Neural cell (in vitro differentiated cells): Measurements from ENCODE around the gene CASP3. TPM values are rescaled to one million over a fixed set of nuclear protein-coding genes. Genes with fewer than 3 reads are reported as not detected.
"Not testable (repeated sequence)": the region's sequence is repeated elsewhere in the genome, so short reads cannot be mapped to it uniquely, and the experiment has no call there.

ENCODE experiments used
- H2AFZ ChIP-seq: fragments of 200-600, 300-800 bp; sonication (generic), shearing (Covaris generic); 2 replicates; pipeline ENCODE4 v1.6.0; 2014; ENCODE audit warnings: low read depth, mild to moderate bottlenecking, antibody characterized with exemption, low read length, moderate library complexity
- H3F3A ChIP-seq: fragments of 200-600 bp; shearing (Covaris generic); 2 replicates; pipeline ENCODE4 v1.6.1; 2016; ENCODE audit warnings: mild to moderate bottlenecking, moderate library complexity, mixed read lengths, antibody characterized with exemption, low read length; ENCODE audit not compliant: insufficient read depth, poor library complexity, severe bottlenecking
- H3K27ac ChIP-seq: fragments of 200-600, 300-800 bp; sonication (generic), shearing (Covaris generic); 2 replicates; pipeline ENCODE4 v1.5.1; 2014; ENCODE audit warnings: mild to moderate bottlenecking, low read length, moderate library complexity
- H3K27me3 ChIP-seq: fragments of 300-800, 200-600 bp; sonication (generic), shearing (Covaris generic); 2 replicates; pipeline ENCODE4 v1.6.0; 2014; ENCODE audit warnings: mild to moderate bottlenecking, low read depth, low read length, moderate library complexity; ENCODE audit not compliant: insufficient read depth
- H3K36me3 ChIP-seq: fragments of 300-800, 200-600 bp; sonication (generic), shearing (Covaris generic); 2 replicates; pipeline ENCODE4 v1.5.1; 2014; ENCODE audit warnings: mild to moderate bottlenecking, antibody characterized with exemption, low read length, moderate library complexity; ENCODE audit not compliant: insufficient read depth
- H3K4me2 ChIP-seq: fragments of 300-800, 200-600 bp; sonication (generic), shearing (Covaris generic); 2 replicates; pipeline ENCODE4 v1.6.0; 2014; ENCODE audit warnings: mild to moderate bottlenecking, low read length
- H3K4me3 ChIP-seq: fragments of 300-800, 200-600 bp; sonication (generic), shearing (Covaris generic); 2 replicates; pipeline ENCODE4 v1.5.1; 2014; ENCODE audit warnings: mild to moderate bottlenecking, low read length, moderate library complexity
- H3K79me2 ChIP-seq: fragments of 200-600 bp; shearing (Covaris generic); replicated peaks from 2 replicates; pipeline ENCODE4 v1.6.0; 2014; ENCODE audit warnings: mild to moderate bottlenecking, low read length, moderate library complexity; ENCODE audit not compliant: insufficient read depth
- H3K9ac ChIP-seq: fragments of 300-800, 200-600 bp; sonication (generic), shearing (Covaris generic); 2 replicates; pipeline ENCODE4 v1.6.1; 2016; ENCODE audit warnings: mild to moderate bottlenecking, low read length, mixed read lengths
- H3K9me2 ChIP-seq: fragments of 200-600 bp; shearing (Covaris generic); 2 replicates; pipeline ENCODE4 v1.6.1; 2016; ENCODE audit warnings: mild to moderate bottlenecking, low read length, mixed read lengths; ENCODE audit not compliant: insufficient read depth
- H3K9me3 ChIP-seq: fragments of 200-600, 300-800 bp; sonication (generic), shearing (Covaris generic); 2 replicates; pipeline ENCODE4 v1.6.1; 2016; ENCODE audit warnings: mild to moderate bottlenecking, mixed run types, low read length, moderate library complexity, mixed read lengths
- H4K20me1 ChIP-seq: fragments of 200-600 bp; shearing (Covaris generic); 2 replicates; pipeline ENCODE4 v1.6.1; 2016; ENCODE audit warnings: mild to moderate bottlenecking, mixed run types; ENCODE audit not compliant: insufficient read depth
- CTCF ChIP-seq: fragments of 450-650 bp; IDR thresholded peaks from 2 replicates; pipeline ENCODE4 v1.5.1; 2014; ENCODE audit warnings: antibody characterized with exemption, mild to moderate bottlenecking, moderate library complexity; ENCODE audit not compliant: poor library complexity, severe bottlenecking
- EP300 ChIP-seq: fragments of 450-650 bp; conservative IDR thresholded peaks from 2 replicates; pipeline ENCODE4 v1.6.1; 2014; ENCODE audit warnings: antibody characterized with exemption, mild to moderate bottlenecking, moderate library complexity; ENCODE audit not compliant: poor library complexity, severe bottlenecking
- EZH2 ChIP-seq: fragments of 200-600, 300-800 bp; shearing (Covaris generic), sonication (generic); IDR thresholded peaks from 2 replicates; pipeline ENCODE4 v1.6.1; 2014; ENCODE audit warnings: antibody characterized with exemption, low read length, borderline replicate concordance, mild to moderate bottlenecking; ENCODE audit not compliant: insufficient read depth, poor library complexity, severe bottlenecking
- MXI1 ChIP-seq: fragments of 450-650 bp; conservative IDR thresholded peaks from 2 replicates; pipeline ENCODE4 v1.6.1; 2014; ENCODE audit warnings: antibody characterized with exemption, mild to moderate bottlenecking; ENCODE audit not compliant: poor library complexity, severe bottlenecking
- POLR2AphosphoS5 ChIP-seq: IDR thresholded peaks from 2 replicates; pipeline ENCODE4 v1.6.1; 2012
- RAD21 ChIP-seq: fragments of 450-650 bp; conservative IDR thresholded peaks from 2 replicates; pipeline ENCODE4 v1.6.1; 2014; ENCODE audit warnings: antibody characterized with exemption, mild to moderate bottlenecking, moderate library complexity
- REST ChIP-seq: IDR thresholded peaks from 2 replicates; pipeline ENCODE4 v1.6.1; 2012; ENCODE audit warnings: borderline replicate concordance
- SMC3 ChIP-seq: fragments of 450-650 bp; conservative IDR thresholded peaks from 2 replicates; pipeline ENCODE4 v1.6.1; 2014; ENCODE audit warnings: antibody characterized with exemption, mild to moderate bottlenecking, moderate library complexity; ENCODE audit not compliant: poor library complexity
- TAF1 ChIP-seq: IDR thresholded peaks from 2 replicates; pipeline ENCODE4 v1.6.1; 2012; ENCODE audit warnings: low read depth
- polyA plus RNA-seq: library from polyadenylated mRNA; depleted of rRNA; stranded (reverse); fragments of >200 nt; gene quantifications from 2 replicates; pipeline ENCODE4 v1.2.3, GENCODE V29; 2014

The CASP3 gene
- polyA plus RNA-seq, 1 donor from 2014 or later = 116 TPM

- Histone ChIP-seq H2AFZ (no peak overlapping the region), H3F3A (no peaks in the 10 kb centered on the region), H3K9me3 (no peaks in the 10 kb centered on the region), H3K27ac (no peak overlapping the region), H3K9ac (no peak overlapping the region), H4K20me1 (no peaks in the 10 kb centered on the region), H3K4me2 (no peak overlapping the region), H3K27me3 (no peaks in the 10 kb centered on the region), H3K36me3 (no peaks in the 10 kb centered on the region), H3K4me3 (no peak overlapping the region), H3K79me2 (no peaks in the 10 kb centered on the region), H3K9me2 (no peaks in the 10 kb centered on the region)
- TF ChIP-seq MXI1 = no peak
- no peak for TF ChIP-seq REST
- TF ChIP-seq TAF1 = no peak
- TF ChIP-seq POLR2AphosphoS5 = no peak
- TF ChIP-seq EP300 = no peak
- TF ChIP-seq EZH2 = no peak
- TF ChIP-seq RAD21 = no peak
- no peak for TF ChIP-seq CTCF
- no peak for TF ChIP-seq SMC3
These were observed 4.4 kb upstream of the CASP3 start for GRCh38 chr4:184653650-184654049.

- not testable (repeated sequence) for H3K4me3 ChIP-seq, H3F3A ChIP-seq, H2AFZ ChIP-seq, H3K27ac ChIP-seq, H3K4me2 ChIP-seq, H3K27me3 ChIP-seq, H3K9me2 ChIP-seq, H3K36me3 ChIP-seq, H3K9me3 ChIP-seq, H3K79me2 ChIP-seq, H3K9ac ChIP-seq, H4K20me1 ChIP-seq
These were observed 3.4 kb upstream of the CASP3 start for GRCh38 chr4:184652681-184653080.

- Histone ChIP-seq H3K4me3 (no peak overlapping the region), H3K4me2 (no peak overlapping the region), H3K9me2 (no peaks in the 10 kb centered on the region), H3K9me3 (no peaks in the 10 kb centered on the region), H3F3A (no peaks in the 10 kb centered on the region), H3K9ac (no peak overlapping the region), H3K27ac (no peak overlapping the region), H3K36me3 (no peaks in the 10 kb centered on the region), H4K20me1 (no peaks in the 10 kb centered on the region), H3K79me2 (peaks cover 12% of the 10 kb centered on the region), H2AFZ (no peak overlapping the region), H3K27me3 (no peaks in the 10 kb centered on the region)
- TF ChIP-seq TAF1 (no peak), EP300 (no peak), CTCF (no peak), EZH2 (no peak), POLR2AphosphoS5 (no peak), MXI1 (no peak), RAD21 (no peak), REST (no peak), SMC3 (no peak)
These were observed 2.7 kb upstream of the CASP3 start for GRCh38 chr4:184651899-184652298.
